GOT3 (cell line): Measurements from ENCODE around the gene DNMT3A.

Experiments used
- DNase-seq: peaks from one replicate; lab custom pipeline; 2025; ENCODE audit warnings: mixed read lengths; lab: John Stamatoyannopoulos, UW

The DNMT3A gene

DNA sequence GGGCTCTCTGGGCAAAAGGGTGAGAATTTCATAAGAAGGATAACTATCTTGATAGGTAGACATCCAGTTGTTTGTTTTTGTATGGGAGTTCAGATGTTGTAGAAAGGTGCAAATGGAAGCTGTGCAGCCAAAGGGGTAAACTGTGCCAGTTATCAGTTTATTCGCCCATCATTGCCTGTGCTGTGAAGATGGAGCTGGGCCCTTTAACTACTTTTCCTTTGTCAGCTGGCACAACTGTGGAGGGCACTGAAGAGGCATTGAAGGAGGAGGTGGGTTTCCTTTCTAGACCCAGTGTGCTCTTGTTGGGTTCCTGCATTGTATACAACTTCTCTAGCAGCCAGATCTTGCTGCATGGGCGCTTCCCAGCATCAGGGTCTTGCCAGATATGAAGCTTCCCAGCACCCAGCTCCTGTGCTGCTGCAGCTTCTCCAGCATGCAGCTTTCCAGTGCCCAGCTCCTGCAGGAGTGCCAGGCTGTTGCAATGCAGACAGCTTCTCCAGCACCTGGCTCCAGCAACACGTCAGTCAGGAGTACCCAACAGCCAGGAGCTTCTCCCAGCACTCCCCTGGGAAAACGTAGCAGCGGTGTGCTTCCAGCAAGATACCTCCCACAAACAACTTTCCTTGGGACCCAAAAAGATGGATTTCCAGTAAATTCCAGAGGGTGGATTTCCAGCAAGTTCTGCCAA, 15.3 kb downstream of the DNMT3A start:
- DNase-seq, result no peak

DNA sequence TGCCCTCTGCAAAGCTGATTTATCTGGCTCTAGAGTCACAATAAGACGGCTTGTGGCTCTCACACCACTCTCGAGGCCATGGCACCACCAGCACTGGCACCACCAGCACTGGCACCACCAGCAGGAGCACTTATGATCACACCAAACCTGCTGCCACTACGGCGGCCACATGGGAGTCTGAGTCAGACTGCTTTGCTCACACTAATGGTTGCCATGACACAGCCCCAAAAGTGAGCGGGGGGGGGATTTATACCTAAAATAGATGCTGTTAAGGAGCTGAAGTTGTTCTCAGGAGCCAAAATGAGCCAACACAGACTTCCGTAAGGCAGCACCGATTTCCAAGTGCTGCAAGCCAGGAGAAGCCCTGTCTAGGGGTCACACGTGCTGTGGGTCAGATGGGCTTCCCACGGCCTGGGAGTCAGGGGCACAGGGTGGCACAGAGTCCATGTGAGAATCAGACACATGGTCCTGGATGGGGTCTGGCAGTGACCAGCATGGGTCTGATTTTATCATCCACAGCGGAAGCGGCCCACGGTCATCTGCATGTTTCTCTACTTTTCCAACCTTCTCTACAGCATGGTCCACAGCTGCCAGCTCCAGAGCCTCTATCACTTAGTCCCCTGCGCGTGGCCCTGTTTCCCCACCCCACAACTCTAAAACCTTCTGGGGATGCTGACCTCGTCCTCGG, 16.7 kb downstream of the DNMT3A start:
- peak; percentile 41 for DNase-seq

DNA sequence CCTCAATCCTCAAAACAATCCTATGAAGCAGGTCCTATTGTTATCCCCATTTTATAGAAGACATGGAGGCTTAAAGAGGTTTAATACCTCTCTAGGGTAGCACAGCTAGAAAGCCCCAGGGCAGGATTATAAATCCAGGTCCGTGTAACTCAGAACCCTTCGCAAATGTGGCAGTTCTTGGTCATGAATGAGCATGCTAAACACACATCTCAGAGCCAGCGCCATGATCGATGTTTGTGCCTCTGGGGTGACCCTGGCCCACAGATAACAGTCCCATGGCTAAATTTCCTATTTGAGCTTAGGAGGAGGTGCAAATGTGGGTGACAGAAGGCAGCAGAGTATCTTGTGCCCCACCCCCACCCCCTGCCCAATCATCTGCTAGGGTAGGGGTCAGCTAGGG, 17.5 kb downstream of the DNMT3A start:
- no peak for DNase-seq

DNA sequence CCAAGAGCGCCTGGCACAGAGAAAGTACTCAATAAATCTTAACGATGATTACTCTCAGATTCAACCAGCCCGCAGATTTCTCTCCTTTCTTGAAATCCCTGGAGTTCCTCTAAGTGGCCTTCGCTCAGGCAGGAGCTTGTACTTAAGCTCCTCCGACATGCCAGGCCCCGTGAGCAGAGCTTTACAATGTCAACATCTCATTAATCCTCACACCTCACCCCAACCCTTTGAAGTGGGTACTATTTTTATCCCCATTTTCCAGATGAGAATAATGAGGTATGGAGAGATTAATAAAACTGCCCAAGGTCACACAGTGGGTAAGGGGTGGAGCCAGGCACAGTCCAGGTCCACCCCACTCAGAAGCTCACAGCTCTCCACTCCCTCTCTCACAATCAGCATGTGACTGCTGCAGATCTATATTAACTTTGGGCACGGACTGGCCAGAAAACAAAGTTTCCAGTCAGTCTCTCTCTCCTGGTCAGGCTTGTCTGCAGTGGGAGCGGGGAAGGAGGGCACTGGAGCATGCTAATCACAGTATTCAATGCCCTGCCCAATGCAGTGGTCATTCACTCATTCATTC, 18.0 kb downstream of the DNMT3A start:
- DNase-seq, result no peak

DNA sequence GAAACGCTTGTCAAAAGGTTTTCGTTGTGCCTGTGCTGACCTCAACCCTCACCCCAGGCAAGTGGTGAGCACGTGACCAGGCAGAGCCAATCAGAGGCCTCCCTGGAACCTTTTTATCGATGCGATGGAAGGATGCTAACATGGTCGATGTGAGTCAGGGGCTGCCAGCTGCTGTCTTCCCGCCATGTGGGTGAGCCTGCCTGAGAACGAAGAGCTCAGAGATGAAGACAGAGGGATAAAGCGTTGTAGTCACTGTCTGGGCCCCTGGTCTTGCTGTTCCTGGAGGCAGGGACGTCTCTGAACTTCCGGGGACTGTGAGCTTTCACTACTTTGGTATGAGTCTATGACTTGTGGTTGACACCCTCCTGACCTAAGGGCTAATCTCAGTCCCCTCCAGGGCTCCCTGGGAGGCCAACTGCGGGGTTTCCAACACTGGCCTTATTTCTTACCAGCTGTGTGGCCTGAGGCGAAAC, 18.6 kb downstream of the DNMT3A start:
- no peak for DNase-seq

DNA sequence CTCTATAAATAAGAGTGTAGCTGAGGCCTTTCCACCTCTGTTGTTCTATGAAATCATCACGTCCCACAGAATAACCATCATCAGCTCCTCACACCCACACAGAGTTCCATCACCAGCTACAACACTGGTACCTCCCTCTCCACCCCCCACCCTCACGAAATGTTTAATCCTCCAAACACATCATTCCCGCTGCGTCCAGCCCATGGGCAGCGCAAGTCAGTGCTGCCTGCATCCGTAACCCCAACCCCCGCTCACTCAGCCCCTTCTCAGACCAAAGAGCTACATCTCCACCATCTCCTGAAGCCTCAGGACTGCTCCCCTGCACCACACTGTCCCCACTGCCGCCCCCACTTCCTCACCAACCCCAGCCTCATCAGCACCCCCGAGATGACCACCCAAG, 19.4 kb downstream of the DNMT3A start:
- DNase-seq, result no peak

DNA sequence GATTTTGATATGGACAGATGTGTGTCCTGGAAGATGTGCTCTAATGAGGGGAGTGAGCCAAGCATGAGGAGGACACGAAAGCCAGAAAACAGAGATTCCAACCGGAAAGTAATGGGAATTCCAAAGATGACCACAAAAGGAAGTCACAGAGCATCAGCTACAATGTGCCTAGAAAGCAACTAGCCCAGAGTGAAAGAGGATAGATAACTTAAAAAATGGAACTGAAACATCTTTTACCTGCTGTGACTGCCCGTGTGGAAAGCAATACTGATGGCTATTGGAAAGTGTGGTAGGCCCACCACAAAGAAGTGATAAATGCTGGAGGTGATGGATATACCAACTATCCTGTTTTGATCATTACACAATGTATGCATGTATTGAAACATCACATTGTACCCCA, 21.6 kb downstream of the DNMT3A start:
- DNase-seq, result no peak

DNA sequence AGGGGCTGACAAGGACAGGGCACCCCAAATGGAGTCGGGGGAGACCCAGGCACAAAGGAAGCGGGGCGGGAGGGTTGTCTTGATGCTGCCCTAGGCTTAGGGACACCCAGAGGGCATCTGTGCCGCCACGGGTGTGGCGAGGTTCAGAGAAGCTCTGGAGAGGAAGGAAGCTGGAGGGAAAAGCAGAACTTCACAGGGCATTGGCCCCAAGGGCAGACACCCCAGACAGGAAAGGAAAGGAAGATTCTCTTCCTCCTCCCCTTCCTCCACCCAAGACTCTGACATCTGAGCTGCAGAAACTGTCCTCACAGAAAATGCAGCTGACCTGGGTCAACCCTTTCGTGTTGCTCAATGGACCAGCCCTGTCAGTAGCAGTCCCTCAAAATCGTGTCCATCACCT, 25.6 kb downstream of the DNMT3A start:
- no peak for DNase-seq

DNA sequence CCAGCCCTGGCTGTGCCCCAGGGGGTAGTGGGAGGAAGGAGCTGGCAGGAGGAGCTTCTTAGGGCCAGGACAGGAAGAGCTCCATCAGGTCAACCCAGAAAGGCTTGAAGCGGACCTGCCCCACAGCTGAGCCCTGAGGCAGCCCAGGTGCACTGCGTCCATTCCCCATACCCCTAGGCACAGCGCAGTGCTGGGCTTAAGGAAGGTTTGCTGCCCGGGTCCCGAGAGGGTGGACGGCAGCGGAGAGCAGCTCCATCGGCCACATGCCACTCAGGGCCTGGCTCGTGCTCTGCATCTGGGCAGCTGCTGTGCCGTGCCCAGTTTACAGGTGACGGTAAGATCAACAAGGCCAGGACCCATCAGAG, 26.4 kb downstream of the DNMT3A start:
- DNase-seq, result no peak

DNA sequence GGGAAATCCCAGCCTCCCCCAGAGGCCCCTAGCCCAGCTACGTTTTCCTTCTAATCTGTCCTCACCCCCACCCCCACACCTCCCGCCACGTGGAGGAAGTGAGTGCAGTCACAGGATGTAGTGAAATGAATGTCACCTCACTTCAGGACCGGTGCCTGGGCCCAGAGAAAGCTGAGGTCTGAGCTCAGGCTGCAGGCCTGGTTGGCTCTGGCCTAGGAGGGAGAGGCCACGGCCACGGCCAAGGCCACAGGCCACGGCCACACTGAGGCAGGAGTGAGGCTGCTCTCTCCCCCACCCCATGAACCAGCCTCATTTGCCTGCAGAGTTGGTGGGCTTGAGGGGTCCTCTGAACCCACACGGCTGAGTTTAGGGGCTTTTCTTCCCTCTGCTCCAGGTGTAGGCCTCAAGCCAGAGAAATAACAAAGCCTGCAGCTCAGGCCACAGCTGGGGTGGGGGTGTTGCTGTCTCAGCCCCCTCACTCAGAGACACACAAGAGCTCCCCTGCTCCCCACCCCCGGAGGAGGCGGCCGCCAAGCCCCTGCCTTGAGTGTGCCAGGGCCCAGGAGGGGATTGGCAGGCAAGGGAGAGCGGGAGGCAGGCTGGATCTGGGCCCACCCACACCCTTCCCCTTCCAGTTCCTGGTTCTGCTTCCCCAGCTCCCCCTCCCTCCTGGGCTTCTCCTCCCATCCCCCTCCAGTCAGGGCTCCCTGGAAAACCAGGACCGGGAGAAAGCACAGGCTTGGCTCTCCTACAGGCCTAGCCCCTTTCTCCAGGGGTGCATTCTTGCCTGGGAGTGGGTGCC, 27.0 kb downstream of the DNMT3A start:
- DNase-seq, result peak; percentile 8

DNA sequence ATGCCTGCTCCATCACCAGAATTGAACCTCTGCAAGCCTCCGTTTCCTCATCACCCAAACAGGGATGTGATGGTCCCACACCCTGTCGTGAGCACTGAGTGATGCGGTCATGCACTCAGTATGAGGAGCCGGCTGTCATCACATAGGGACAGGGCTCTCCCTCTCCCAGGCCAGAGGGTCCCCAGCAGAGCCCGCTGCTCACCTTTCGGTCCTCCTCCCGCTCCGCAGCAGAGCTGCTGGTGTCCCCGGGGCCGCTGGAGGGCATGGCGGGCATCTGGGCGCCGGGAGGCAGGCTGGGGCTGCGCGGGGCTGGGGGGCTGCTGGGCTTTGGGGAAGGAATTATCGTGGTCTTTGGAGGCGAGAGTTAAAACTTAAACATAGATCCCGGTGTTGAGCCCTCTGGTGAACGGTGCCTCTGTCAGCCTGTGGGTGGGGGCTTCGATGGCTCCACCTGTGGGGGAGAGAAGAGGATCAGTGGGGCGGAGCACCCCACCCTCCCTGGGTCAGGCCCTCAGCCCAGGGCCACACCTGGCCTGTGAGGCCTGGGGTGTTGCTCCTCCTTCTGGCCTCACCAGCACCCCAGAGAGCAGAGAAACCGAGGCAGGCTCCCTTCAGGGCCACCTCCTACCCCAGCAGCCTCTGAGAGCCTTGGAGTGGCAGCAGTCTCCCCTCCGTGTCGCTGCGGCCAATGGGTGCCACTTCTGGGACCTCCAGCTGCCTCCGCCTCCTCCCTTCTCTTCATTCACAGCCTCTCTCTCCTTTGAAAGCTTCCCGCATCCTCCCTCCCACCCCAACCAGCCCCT, 27.8 kb downstream of the DNMT3A start:
- no peak for DNase-seq

DNA sequence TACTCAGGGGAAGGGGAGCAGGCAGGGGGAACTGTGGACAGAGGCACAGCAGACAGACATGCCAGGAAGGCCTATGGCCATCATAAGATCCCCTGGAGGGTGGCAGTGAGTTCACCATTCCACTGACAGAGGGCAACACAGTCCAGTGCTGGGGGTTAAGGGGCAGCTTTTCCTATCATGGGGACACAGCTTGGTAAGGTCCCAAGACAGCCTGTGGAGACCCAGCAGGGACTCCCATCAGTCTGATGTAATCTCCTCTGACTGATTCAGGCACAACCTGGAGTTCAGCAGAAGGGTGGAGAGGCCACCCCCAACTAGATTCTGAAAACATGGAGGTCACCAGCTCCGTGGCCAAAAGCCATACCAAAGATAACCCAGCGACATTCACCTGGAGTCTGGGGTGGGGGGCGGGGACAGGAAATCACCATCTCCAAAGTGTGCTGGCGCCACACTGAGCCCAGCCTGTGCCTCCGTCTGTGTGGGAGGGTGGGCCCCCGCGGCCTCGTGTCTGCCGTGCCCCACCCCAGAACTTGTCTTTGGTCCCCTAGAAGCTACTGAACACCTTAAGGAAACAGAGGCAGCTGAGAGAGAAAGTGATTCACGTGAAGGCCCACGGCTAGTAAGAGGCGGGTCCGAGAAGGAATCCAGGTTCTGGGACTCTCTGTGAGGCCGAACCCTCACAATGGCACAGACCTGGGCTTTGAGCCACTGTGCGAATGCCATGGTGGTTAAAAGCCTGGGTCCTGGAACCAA, 28.6 kb downstream of the DNMT3A start:
- DNase-seq, result no peak

DNA sequence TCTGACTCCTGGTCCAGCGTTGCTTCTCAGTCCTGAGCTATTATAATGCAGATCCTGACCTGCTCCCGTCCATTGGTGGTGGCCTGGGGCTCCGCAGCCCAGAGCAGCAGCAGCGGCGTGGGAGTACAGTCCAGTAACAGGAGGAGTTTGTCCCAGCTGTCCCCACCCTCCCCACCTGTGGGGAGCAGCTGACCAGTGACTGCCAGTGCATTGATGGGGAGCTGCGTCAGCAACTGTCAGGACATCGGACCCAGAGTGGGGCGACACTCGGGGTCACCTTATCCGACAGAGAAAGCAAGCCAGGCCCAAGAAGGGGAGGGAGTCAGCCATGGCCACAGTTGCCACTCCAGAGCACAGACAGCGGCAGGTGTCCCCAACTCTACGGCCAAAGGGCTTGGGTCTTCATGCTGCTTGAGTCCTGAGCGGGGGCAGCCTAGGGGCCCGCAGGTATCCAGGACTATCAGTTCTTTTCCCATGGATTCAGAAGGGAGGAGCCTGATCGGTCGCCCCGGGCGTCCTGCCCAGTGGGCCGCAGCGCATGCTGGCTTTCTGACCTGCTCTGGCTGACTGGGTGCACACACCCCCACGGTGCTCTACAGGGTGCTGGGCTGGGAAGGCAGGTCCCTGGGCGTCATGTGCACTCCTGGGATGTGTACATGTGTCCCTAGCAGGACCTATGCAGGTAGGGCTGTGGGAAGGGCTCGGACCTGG, 29.7 kb downstream of the DNMT3A start:
- no peak for DNase-seq

DNA sequence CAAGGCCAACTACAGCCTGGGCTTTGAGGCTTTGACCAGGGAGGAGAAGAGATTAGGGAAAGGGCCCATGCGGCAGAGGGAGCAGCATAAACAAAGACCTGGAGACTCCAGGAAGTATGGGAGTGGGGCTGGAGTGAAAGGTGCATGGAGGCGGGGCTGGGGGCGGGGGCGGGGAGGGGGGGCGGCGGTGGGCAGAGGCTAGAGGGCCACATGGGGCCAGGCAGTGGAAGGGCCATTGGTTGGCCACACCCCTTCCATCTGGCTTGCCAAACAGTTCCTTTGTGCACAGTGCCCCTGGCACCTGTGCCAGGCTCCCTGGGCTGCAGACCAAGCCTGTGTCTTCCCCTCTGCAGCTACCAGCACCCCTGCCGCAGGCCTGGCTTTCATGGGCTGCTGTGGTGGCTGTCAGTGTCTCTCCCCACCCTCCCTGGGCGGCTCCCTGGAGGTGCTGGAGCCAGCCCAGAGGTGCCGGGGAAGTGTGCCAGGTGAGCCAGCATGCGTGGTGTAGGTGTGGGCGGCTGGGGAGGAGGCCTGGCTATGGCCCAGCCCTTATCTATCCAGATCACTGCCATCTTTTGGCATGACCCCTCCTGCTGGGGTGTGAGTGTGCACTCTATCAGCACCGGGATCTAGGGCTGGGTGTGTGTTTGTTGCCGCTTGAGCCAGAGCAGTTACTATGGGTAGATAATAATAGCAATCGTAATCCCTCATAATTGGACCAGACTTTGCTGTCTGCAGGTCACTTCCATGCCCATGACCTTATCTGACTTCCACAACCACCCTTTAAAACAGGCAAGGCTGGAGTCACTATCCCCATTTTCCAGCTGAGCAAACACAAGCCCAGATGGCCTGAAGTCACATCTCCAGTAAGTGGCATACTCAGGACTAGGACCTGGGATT, 30.5 kb downstream of the DNMT3A start:
- DNase-seq, result no peak

DNA sequence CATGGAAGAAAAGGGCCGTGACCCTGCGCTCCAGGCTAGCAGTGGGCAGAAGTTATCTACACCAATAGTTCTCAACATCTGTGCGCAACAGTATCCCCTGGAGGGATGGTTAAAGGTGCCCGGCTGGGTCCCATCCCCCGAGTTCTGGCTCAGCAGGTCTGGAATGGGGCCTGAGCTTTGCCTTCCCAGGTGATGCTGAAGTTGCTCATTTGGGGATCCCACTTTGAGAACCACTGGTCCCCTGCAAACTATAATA, 31.1 kb downstream of the DNMT3A start:
- no peak for DNase-seq

DNA sequence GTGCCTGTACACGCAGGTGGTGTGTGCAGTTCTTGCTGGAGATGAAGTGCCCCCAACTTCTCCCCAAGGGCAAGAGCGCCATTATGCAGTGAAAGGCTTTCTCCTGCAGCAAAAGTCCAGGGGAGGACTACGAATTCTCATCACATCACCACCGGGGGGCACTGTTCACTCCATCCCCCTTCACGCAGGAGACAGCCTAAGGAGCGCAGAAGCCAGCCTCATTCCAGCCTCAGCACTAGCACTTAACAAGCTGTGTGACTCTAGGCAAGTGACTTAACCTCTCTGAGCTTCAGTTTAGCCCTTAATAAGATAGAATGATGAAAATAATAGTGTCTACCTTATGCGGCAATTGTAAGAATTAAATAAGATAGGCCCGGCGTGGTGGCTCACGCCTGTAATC, 32.3 kb downstream of the DNMT3A start:
- DNase-seq, result no peak

DNA sequence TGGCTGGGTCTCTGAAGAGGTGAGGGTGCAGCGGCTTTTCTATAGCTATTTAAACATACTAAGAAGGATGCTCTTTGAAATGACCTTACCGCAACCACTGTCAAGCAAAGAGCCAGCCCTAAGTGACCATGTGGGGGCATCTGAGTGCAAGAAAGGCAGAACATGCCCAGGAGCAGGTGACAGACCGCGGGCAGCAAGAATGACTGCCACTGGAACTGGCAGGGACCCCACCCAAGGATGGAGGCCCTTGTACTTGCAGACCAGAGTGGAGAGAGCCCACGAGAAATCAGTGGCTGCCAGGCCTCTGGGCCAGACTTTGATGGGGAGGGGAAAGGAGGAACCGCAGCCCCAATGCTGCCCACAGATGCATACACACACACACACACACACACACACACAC, 33.1 kb downstream of the DNMT3A start:
- no peak for DNase-seq

DNA sequence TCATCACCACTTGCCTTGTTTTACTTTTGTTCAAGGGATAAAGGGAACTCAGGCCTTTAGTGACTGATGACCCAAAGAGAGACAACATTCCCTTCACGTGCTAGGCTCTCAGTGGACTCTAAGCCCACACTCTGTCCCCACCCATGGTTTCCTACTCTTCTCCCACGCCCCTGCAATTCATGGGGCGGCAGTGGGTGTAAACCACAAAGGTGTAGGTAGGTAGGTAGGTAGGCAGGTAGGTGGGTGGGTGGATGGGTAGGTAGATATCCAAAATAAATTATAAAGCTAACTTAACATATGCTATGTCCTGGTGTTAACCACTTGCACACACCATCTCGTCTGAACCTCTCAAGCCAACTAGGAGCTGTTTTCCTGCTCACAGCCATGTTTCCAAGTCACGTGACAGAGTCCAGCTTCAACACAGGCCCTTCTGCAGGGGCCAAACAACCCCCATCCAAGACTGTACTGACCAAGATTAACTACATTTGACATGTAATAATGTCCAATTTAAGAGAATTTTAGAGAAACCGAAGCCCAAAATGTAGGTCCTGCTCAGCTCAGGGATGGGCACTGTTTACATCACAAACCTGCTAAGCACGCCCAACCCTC, 33.7 kb downstream of the DNMT3A start:
- DNase-seq, result no peak

DNA sequence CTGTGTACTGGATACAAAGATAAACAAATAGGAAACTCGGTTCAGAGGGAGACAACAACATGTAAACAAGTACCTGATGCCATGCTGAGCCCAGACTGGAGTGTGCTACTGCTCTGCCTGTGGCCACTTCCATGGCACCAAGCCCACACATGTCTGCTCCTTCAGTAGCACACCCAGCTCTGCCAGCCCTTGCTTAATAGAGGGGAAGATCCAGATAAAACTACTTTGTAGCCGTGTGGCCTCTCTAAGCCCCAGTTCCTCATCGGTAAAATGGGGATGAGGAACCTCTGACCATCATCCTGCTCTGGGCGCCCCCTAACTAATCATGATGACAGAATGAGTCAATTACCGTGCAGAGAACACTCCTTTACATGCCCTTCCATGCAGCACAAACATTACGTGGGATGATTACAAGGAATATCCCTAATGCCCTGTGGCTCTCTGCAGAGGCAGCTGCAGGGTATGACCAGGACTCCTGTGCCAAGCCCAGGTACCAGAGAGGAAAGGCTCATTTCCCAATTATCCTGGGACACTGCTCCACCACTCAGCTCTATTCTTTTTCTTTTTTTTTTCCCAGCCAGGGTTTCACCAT, 34.9 kb downstream of the DNMT3A start:
- no peak for DNase-seq
